Measurements from ENCODE around the gene MEF2C. TPM values are rescaled to one million over a fixed set of nuclear protein-coding genes. Genes with fewer than 3 reads are reported as not detected.

Gene MEF2C
- polyA plus RNA-seq, 1 donor from 2014 or later = 30.2 TPM

DNA sequence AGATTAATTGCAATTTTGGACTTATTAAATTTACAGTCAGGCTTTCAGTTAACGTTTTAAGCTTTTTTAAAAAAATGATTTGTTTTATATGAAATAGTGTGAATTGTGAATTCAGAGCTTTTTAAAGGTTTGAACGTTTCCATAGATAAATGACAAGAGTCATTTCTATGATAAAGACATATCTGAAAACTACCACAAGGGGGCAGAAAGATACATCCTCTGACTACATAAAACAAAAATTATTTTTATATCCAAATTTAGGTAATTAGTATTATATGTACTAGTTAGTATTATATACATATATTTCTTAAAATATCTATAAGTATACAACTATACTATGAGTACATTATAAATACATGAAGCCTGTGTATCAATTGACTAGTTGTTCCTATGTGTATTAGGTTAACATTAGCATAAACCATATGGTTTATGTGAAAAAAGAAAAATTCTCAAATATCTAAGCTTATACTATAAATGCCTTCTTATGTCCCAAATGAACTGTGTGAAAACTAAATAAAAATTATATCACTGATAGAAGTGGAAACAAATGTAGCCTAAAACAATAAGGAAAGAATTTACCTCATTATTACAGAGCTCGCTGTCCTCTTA lies 155.2 kb downstream of the MEF2C start:
- H3K4me3 ChIP-seq (ENCODE audit: low read length) = peak overlapping the region; percentile 55
- H3K36me3 ChIP-seq (ENCODE audit: insufficient read depth, low read length) = no peaks in the 10 kb centered on the region
- H4K20me1 ChIP-seq (ENCODE audit: insufficient read depth) = no peaks in the 10 kb centered on the region
- H3F3A ChIP-seq (ENCODE audit: insufficient read depth, low read length, poor library complexity, severe bottlenecking) = no peaks in the 10 kb centered on the region
- H3K27me3 ChIP-seq (ENCODE audit: insufficient read depth, low read depth, low read length) = no peaks in the 10 kb centered on the region
- peak overlapping the region; percentile 78 for H3K27ac ChIP-seq (ENCODE audit: low read length)
- TF ChIP-seq CTCF (IDR thresholded peaks at IDR 0.05; ENCODE audit: poor library complexity, severe bottlenecking) (peak; percentile 62), RAD21 (conservative IDR thresholded peaks at IDR 0.05) (peak; percentile 64), SMC3 (conservative IDR thresholded peaks at IDR 0.05; ENCODE audit: poor library complexity) (peak; percentile 71), EP300 (conservative IDR thresholded peaks at IDR 0.05; ENCODE audit: poor library complexity, severe bottlenecking) (no peak), EZH2 (IDR thresholded peaks at IDR 0.05; ENCODE audit: borderline replicate concordance, insufficient read depth, low read length, poor library complexity, severe bottlenecking) (no peak), TAF1 (IDR thresholded peaks at IDR 0.05; ENCODE audit: low read depth) (no peak), MXI1 (conservative IDR thresholded peaks at IDR 0.05; ENCODE audit: poor library complexity, severe bottlenecking) (no peak), POLR2AphosphoS5 (IDR thresholded peaks at IDR 0.05) (no peak)
- TF ChIP-seq, protein P1, sequence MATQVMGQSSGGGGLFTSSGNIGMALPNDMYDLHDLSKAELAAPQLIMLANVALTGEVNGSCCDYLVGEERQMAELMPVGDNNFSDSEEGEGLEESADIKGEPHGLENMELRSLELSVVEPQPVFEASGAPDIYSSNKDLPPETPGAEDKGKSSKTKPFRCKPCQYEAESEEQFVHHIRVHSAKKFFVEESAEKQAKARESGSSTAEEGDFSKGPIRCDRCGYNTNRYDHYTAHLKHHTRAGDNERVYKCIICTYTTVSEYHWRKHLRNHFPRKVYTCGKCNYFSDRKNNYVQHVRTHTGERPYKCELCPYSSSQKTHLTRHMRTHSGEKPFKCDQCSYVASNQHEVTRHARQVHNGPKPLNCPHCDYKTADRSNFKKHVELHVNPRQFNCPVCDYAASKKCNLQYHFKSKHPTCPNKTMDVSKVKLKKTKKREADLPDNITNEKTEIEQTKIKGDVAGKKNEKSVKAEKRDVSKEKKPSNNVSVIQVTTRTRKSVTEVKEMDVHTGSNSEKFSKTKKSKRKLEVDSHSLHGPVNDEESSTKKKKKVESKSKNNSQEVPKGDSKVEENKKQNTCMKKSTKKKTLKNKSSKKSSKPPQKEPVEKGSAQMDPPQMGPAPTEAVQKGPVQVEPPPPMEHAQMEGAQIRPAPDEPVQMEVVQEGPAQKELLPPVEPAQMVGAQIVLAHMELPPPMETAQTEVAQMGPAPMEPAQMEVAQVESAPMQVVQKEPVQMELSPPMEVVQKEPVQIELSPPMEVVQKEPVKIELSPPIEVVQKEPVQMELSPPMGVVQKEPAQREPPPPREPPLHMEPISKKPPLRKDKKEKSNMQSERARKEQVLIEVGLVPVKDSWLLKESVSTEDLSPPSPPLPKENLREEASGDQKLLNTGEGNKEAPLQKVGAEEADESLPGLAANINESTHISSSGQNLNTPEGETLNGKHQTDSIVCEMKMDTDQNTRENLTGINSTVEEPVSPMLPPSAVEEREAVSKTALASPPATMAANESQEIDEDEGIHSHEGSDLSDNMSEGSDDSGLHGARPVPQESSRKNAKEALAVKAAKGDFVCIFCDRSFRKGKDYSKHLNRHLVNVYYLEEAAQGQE (IDR thresholded peaks at IDR 0.05; ENCODE audit: borderline replicate concordance) = no peak
- H3K79me2 ChIP-seq (replicated peaks; ENCODE audit: insufficient read depth, low read length) = no peaks in the 10 kb centered on the region
- H2AFZ ChIP-seq (ENCODE audit: low read depth, low read length) = no peak overlapping the region
- no peak overlapping the region for H3K9ac ChIP-seq (ENCODE audit: low read length)
- no peaks in the 10 kb centered on the region for H3K9me3 ChIP-seq (ENCODE audit: low read length)
- H3K9me2 ChIP-seq (ENCODE audit: insufficient read depth, low read length) = no peaks in the 10 kb centered on the region
- peak overlapping the region; percentile 5 for H3K4me2 ChIP-seq (ENCODE audit: low read length)

- H3F3A ChIP-seq (ENCODE audit: insufficient read depth, low read length, poor library complexity, severe bottlenecking) = no peaks in the 10 kb centered on the region
- no peaks in the 10 kb centered on the region for H3K9me2 ChIP-seq (ENCODE audit: insufficient read depth, low read length)
- H3K4me3 ChIP-seq (ENCODE audit: low read length) = no peak overlapping the region
- H3K4me2 ChIP-seq (ENCODE audit: low read length) = no peak overlapping the region
- TF ChIP-seq TAF1 (IDR thresholded peaks at IDR 0.05; ENCODE audit: low read depth) (no peak), RAD21 (conservative IDR thresholded peaks at IDR 0.05) (no peak), SMC3 (conservative IDR thresholded peaks at IDR 0.05; ENCODE audit: poor library complexity) (no peak), CTCF (IDR thresholded peaks at IDR 0.05; ENCODE audit: poor library complexity, severe bottlenecking) (no peak), EP300 (conservative IDR thresholded peaks at IDR 0.05; ENCODE audit: poor library complexity, severe bottlenecking) (no peak), POLR2AphosphoS5 (IDR thresholded peaks at IDR 0.05) (no peak), MXI1 (conservative IDR thresholded peaks at IDR 0.05; ENCODE audit: poor library complexity, severe bottlenecking) (no peak), EZH2 (IDR thresholded peaks at IDR 0.05; ENCODE audit: borderline replicate concordance, insufficient read depth, low read length, poor library complexity, severe bottlenecking) (no peak)
- TF ChIP-seq, protein P1 (IDR thresholded peaks at IDR 0.05; ENCODE audit: borderline replicate concordance) = no peak
- H3K27ac ChIP-seq (ENCODE audit: low read length) = no peak overlapping the region
- no peaks in the 10 kb centered on the region for H4K20me1 ChIP-seq (ENCODE audit: insufficient read depth)
- no peaks in the 10 kb centered on the region for H3K27me3 ChIP-seq (ENCODE audit: insufficient read depth, low read depth, low read length)
- no peak overlapping the region for H2AFZ ChIP-seq (ENCODE audit: low read depth, low read length)
- no peak overlapping the region for H3K9ac ChIP-seq (ENCODE audit: low read length)
- H3K36me3 ChIP-seq (ENCODE audit: insufficient read depth, low read length) = no peaks in the 10 kb centered on the region
- H3K9me3 ChIP-seq (ENCODE audit: low read length) = no peaks in the 10 kb centered on the region
- no peaks in the 10 kb centered on the region for H3K79me2 ChIP-seq (replicated peaks; ENCODE audit: insufficient read depth, low read length)
Observed at GRCh38 chr5:88725454-88725853, 157.5 kb downstream of the MEF2C start.
